A673 (cell line): ENCODE data around the gene HELT.

Experiments
- CTCF ChIP-seq: fragments of 300-800, 200-600 bp; sonication (generic); conservative IDR thresholded peaks from 2 replicates; pipeline ENCODE4 v1.5.1; 2017; ENCODE audit warnings: low read depth, mild to moderate bottlenecking, antibody characterized with exemption, low read length, moderate library complexity, mixed read lengths
- EZH2 ChIP-seq: fragments of 200-600 bp; sonication (generic); IDR thresholded peaks from 2 replicates; pipeline ENCODE4 v1.6.1; 2017; ENCODE audit warnings: borderline replicate concordance, low read depth, mild to moderate bottlenecking, mixed read lengths, antibody characterized with exemption, low read length; ENCODE audit not compliant: poor library complexity, severe bottlenecking

- TF ChIP-seq CTCF, result no peak
- no peak for TF ChIP-seq EZH2
These were observed 14.8 kb downstream of the HELT start for GRCh38 chr4:185033072-185033471.
